GM19328 (cell line): Measurements from ENCODE around the gene INTS6L.
"Not testable (repeated sequence)": the region's sequence is repeated elsewhere in the genome, so short reads cannot be mapped to it uniquely, and the experiment has no call there.

Experiments used
- ATAC-seq: cut with Tn5 transposase; IDR thresholded peaks from one replicate; pipeline ENCODE4 v1.9.1; 2021; ENCODE audit warnings: mild to moderate bottlenecking, moderate library complexity; ENCODE audit not compliant: unreplicated experiment

INTS6L gene

GRCh38 chrX:135595543-135595942 lies 75.1 kb downstream of the INTS6L start:
- ATAC-seq, result no peak

- no peak for ATAC-seq
These were observed 76.0 kb downstream of the INTS6L start for GRCh38 chrX:135596495-135596894.

- ATAC-seq, result no peak
These were observed 85.4 kb downstream of the INTS6L start for GRCh38 chrX:135605906-135606305.

- ATAC-seq, result not testable (repeated sequence)
These were observed 104.1 kb downstream of the INTS6L start for GRCh38 chrX:135624408-135625204.

- ATAC-seq, result no peak
These were observed 105.5 kb downstream of the INTS6L start for GRCh38 chrX:135625995-135626394.

GRCh38 chrX:135629342-135629741 lies 108.9 kb downstream of the INTS6L start:
- ATAC-seq, result no peak
